ENCODE results near the gene TFR2.

- no peak for TF ChIP-seq EZH2phosphoT487 (conservative IDR thresholded peaks at IDR 0.05; ENCODE audit: low read length)
- TF ChIP-seq CTCF (IDR thresholded peaks at IDR 0.05; ENCODE audit: insufficient read depth, low read length, poor library complexity, severe bottlenecking): no peak
These were observed 28.5 kb downstream of the TFR2 start for GRCh38 chr7:100612730-100613390.

Measured in SU-DHL-6 (cell line).